GM18519 (cell line): ENCODE data around the gene APOC4.
A peak's percentile ranks its signal among the peaks of the same experiment; 100 is the strongest.
"Not testable (repeated sequence)": the region's sequence is repeated elsewhere in the genome, so short reads cannot be mapped to it uniquely, and the experiment has no call there.

ENCODE experiments used
- ATAC-seq: cut with Tn5 transposase; IDR thresholded peaks from one replicate; pipeline ENCODE4 v1.9.1; 2021; ENCODE audit warnings: mild to moderate bottlenecking, moderate library complexity; ENCODE audit not compliant: unreplicated experiment, low FRiP score

Gene APOC4

GRCh38 chr19:44914433-44915206 is 27.4 kb upstream of the APOC4 start, which contains the start of gene APOC1:
Gene APOC1 (plus strand): TSS chr19:44914608. CDS start chr19:44914892, 284 bp downstream.
- not testable (repeated sequence) for ATAC-seq

GRCh38 chr19:44924243-44924725 is 17.8 kb upstream of the APOC4 start:
- ATAC-seq = no peak

- no peak for ATAC-seq
Measured at GRCh38 chr19:44925114-44925891, 16.7 kb upstream of the APOC4 start.

GRCh38 chr19:44926245-44927077 is 15.6 kb upstream of the APOC4 start:
- not testable (repeated sequence) for ATAC-seq

- ATAC-seq = no peak
Measured at GRCh38 chr19:44927746-44928145, 14.3 kb upstream of the APOC4 start.

GRCh38 chr19:44930088-44930487 is 11.9 kb upstream of the APOC4 start:
- ATAC-seq = no peak

- no peak for ATAC-seq
Measured at GRCh38 chr19:44931541-44931940, 10.5 kb upstream of the APOC4 start.

- ATAC-seq = no peak
Measured at GRCh38 chr19:44939668-44940067, 2.4 kb upstream of the APOC4 start.

- ATAC-seq = no peak
Measured at GRCh38 chr19:44943801-44944249, 1.8 kb downstream of the APOC4 start.

- no peak for ATAC-seq
Measured at GRCh38 chr19:44947041-44947581, 5.1 kb downstream of the APOC4 start.

- no peak for ATAC-seq
Measured at GRCh38 chr19:44948237-44948636, 6.2 kb downstream of the APOC4 start.

GRCh38 chr19:44948763-44949374 is 6.8 kb downstream of the APOC4 start:
- ATAC-seq = no peak

- no peak for ATAC-seq
Measured at GRCh38 chr19:44949550-44949949, 7.5 kb downstream of the APOC4 start.

- ATAC-seq = no peak
Measured at GRCh38 chr19:44951179-44952159, 9.4 kb downstream of the APOC4 start.

GRCh38 chr19:44954278-44954648 is 12.2 kb downstream of the APOC4 start:
- ATAC-seq = no peak

- peak; percentile 66 for ATAC-seq
Measured at GRCh38 chr19:44954649-44955504, 12.8 kb downstream of the APOC4 start, which contains the start of gene CLPTM1. Gene CLPTM1 (plus strand): TSS chr19:44955380. CDS start chr19:44955396, 16 bp downstream.

- peak; percentile 2 for ATAC-seq
Measured at GRCh38 chr19:44955505-44956439, 13.7 kb downstream of the APOC4 start.
